Measurements from ENCODE around the gene RALGAPA2. TPM values are rescaled to one million over a fixed set of nuclear protein-coding genes. Genes with fewer than 3 reads are reported as not detected.

The RALGAPA2 gene
- polyA plus RNA-seq, 2 of the 4 experiments (the other 2 are of a cell fraction), result 4.0 to 4.7 TPM

- H3K4me2 ChIP-seq, result no peak overlapping the region
- no peak for FAIRE-seq
- TF ChIP-seq NPAS2 (CRISPR knock-in tag; IDR thresholded peaks at IDR 0.05; ENCODE audit: borderline replicate concordance) (no peak), MAFK (IDR thresholded peaks at IDR 0.05; ENCODE audit: partially characterized antibody) (peak; percentile 23), HOXB5 (CRISPR knock-in tag; IDR thresholded peaks at IDR 0.05) (no peak)
- no peak for DNase-seq (ENCODE audit: low read depth in 1 of 2, low spot score in 1 of 2)
- CTCF ChIA-PET, result interaction anchor here (1.4 kb wide), 1 partner anchor 11 kb away, joined by 3 read pairs; no protein-coding TSS in a partner anchor
- H3K4me1 ChIP-seq, result no peaks in the 10 kb centered on the region
- no peak for ATAC-seq
- no peak overlapping the region for H3K4me3 ChIP-seq
- H3K27ac ChIP-seq, result no peak overlapping the region
- 95% methylated on average over 1 of the region's 1 CpG for WGBS (ENCODE audit: missing lambda C conversion rate)
- POLR2A ChIA-PET, result no interaction called here
- H3K9me3 ChIP-seq, result no peaks in the 10 kb centered on the region
Observed at GRCh38 chr20:20423117-20423516, 289.3 kb downstream of the RALGAPA2 start.

- ATAC-seq (no peak), FAIRE-seq (no peak), DNase-seq (ENCODE audit: low read depth in 1 of 2, low spot score in 1 of 2) (no peak)
- H3K4me3 ChIP-seq, result no peak overlapping the region
- ChIA-PET CTCF (no interaction called here), POLR2A (no interaction called here)
- no peaks in the 10 kb centered on the region for H3K9me3 ChIP-seq
- 80% methylated on average over 8 of the region's 8 CpGs for WGBS (ENCODE audit: missing lambda C conversion rate)
- H3K4me1 ChIP-seq, result no peaks in the 10 kb centered on the region
- H3K4me2 ChIP-seq, result no peak overlapping the region
- TF ChIP-seq NFE2L2 (conservative IDR thresholded peaks at IDR 0.05; ENCODE audit: low read length) (peak; percentile 83), CBX2 (IDR thresholded peaks at IDR 0.05; ENCODE audit: borderline replicate concordance, low read depth) (no peak)
- no peak overlapping the region for H3K27ac ChIP-seq
Observed at GRCh38 chr20:20417876-20418676, 294.4 kb downstream of the RALGAPA2 start.

- Histone ChIP-seq H3K9me3 (no peaks in the 10 kb centered on the region), H3K4me1 (no peaks in the 10 kb centered on the region), H3K27ac (no peak overlapping the region), H3K4me3 (no peak overlapping the region), H3K4me2 (no peak overlapping the region)
- ATAC-seq (no peak), DNase-seq (ENCODE audit: low read depth in 1 of 2, low spot score in 1 of 2) (no peak), FAIRE-seq (no peak)
- ChIA-PET POLR2A (no interaction called here), CTCF (interaction anchor here (1.3 kb wide), 1 partner anchor 21 kb away, joined by 4 read pairs; no protein-coding TSS in a partner anchor)
- TF ChIP-seq TFCP2L1 (CRISPR knock-in tag; IDR thresholded peaks at IDR 0.05) (no peak), BCL3 (IDR thresholded peaks at IDR 0.05) (no peak), POLR2AphosphoS2 (conservative IDR thresholded peaks at IDR 0.05; ENCODE audit: low read length) (no peak), RFX5 (IDR thresholded peaks at IDR 0.05) (no peak), HOXA7 (CRISPR knock-in tag; IDR thresholded peaks at IDR 0.05) (no peak), RAD21 (conservative IDR thresholded peaks at IDR 0.05 in 1 of 2, IDR thresholded peaks at IDR 0.05 in 1 of 2) (no peak), MYC (IDR thresholded peaks at IDR 0.05; ENCODE audit: borderline replicate concordance, low read length) (no peak), HMGXB4 (CRISPR knock-in tag; IDR thresholded peaks at IDR 0.05; ENCODE audit: borderline replicate concordance) (no peak), ZC3H11A (IDR thresholded peaks at IDR 0.05) (no peak), EHF (CRISPR knock-in tag; IDR thresholded peaks at IDR 0.05) (no peak), CHD2 (IDR thresholded peaks at IDR 0.05; ENCODE audit: low read length, partially characterized antibody) (no peak), SMC3 (IDR thresholded peaks at IDR 0.05) (no peak), HOXB13 (CRISPR knock-in tag; IDR thresholded peaks at IDR 0.05; ENCODE audit: low read depth) (no peak), MAX (IDR thresholded peaks at IDR 0.05) (no peak), GATA3 (IDR thresholded peaks at IDR 0.05; ENCODE audit: borderline replicate concordance) (no peak), HDAC2 (IDR thresholded peaks at IDR 0.05) (no peak), MAFK (IDR thresholded peaks at IDR 0.05; ENCODE audit: partially characterized antibody) (no peak)
- 84% methylated on average over 1 of the region's 1 CpG for WGBS (ENCODE audit: missing lambda C conversion rate)
Observed at GRCh38 chr20:20415321-20415720, 297.1 kb downstream of the RALGAPA2 start.
